ENCODE results near the gene GRIN2C. TPM values are rescaled to one million over a fixed set of nuclear protein-coding genes. Genes with fewer than 3 reads are reported as not detected.
A peak's percentile ranks its signal among the peaks of the same experiment; 100 is the strongest.

The GRIN2C gene
- total RNA-seq, 1 experiment from 2014 or later = 0.44 TPM

DNA sequence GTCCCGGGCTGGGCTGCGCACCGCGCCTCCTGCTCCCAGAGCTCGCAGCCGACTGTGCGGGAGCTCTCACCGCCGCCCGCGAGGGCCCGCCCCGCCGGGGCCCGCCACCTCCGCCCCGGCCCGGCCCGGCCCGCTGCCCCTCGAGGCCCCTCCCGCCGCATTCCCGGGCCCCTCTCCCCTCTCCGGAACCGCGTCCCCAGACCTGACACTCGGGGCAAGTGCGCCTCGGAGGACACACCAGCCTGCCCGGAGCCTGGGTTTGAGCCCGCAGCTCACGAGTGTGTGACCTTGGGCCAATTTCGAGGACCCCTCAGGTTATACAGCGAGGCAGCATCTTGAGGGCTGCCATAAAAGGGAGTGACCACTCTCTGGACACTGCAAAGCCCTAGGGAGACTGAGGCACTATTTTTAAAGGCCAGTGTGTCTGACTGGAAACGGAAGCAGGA lies 2.0 kb upstream of the GRIN2C start:
- Histone ChIP-seq H3K4me2 (ENCODE audit: insufficient read depth, insufficient read length, low read length) (peak overlapping the region; percentile 41), H2BK15ac (ENCODE audit: low read depth, low read length) (no peak overlapping the region), H3K9ac (ENCODE audit: extremely low read depth, insufficient read length, low read length) (no peak overlapping the region), H4K20me1 (ENCODE audit: control insufficient read depth, insufficient read depth, insufficient read length) (no peaks in the 10 kb centered on the region), H3K27ac (ENCODE audit: insufficient read length, low read depth, low read length) (no peak overlapping the region), H3K56ac (ENCODE audit: insufficient read length, low read depth, low read length) (no peak overlapping the region), H3K23me2 (ENCODE audit: insufficient read length, low read depth, low read length, poor library complexity, severe bottlenecking) (peaks cover 13% of the 10 kb centered on the region), H2AFZ (ENCODE audit: low read length) (no peak overlapping the region), H3T11ph (ENCODE audit: low read length) (no peak overlapping the region), H4K5ac (ENCODE audit: insufficient read length, low read depth, low read length) (no peak overlapping the region), H3K4me1 (ENCODE audit: insufficient read depth, low read length) (0 out of 2 replicates have a peak, but pooled peaks cover 2% of the 10 kb centered on the region), H2AK5ac (ENCODE audit: insufficient read length, low read length) (no peak overlapping the region), H3K23ac (ENCODE audit: insufficient read length, low read depth, low read length) (no peak overlapping the region), H3K18ac (ENCODE audit: insufficient read length, low read depth, low read length) (no peak overlapping the region), H3K14ac (ENCODE audit: insufficient read depth, low read length) (no peak overlapping the region), H3K79me1 (ENCODE audit: insufficient read depth, low read depth, low read length, poor library complexity, severe bottlenecking) (no peaks in the 10 kb centered on the region), H2BK12ac (ENCODE audit: insufficient read length, low read depth, low read length) (no peak overlapping the region), H2BK120ac (ENCODE audit: low read depth, low read length, poor library complexity, severe bottlenecking) (no peak overlapping the region), H2BK20ac (ENCODE audit: low read depth, low read length, poor library complexity, severe bottlenecking) (no peak overlapping the region), H3K79me2 (ENCODE audit: insufficient read depth, low read length) (no peaks in the 10 kb centered on the region), H4K8ac (replicated peaks; ENCODE audit: insufficient read length, low read depth, low read length) (no peak overlapping the region), H3K27me3 (ENCODE audit: insufficient read depth, low read length) (peaks cover 41% of the 10 kb centered on the region), H4K91ac (ENCODE audit: insufficient read length, low read depth, low read length) (no peak overlapping the region), H3K4ac (ENCODE audit: low read depth, low read length) (no peak overlapping the region), H3K9me3 (ENCODE audit: control insufficient read depth, low read depth, low read length) (no peaks in the 10 kb centered on the region), H2BK5ac (ENCODE audit: insufficient read length, low read length) (no peak overlapping the region)
- no CpG with 5 or more reads among the region's 36 CpGs for WGBS (ENCODE audit: extremely low coverage, insufficient read length, low lambda C conversion rate)
- Mint-ChIP-seq H3K9me3 (no peaks in the 10 kb centered on the region), H3K4me3 (peak overlapping the region; percentile 39 to 65), H3K36me3 (ENCODE audit: insufficient read depth in 1 of 3, low read depth in 3 of 3) (peaks cover 3 to 16% (median 15%) of the 10 kb centered on the region in 3 experiments; a peak in 4 of 7 replicates), H3K27me3 (ENCODE audit: low read depth) (peaks cover 54% of the 10 kb centered on the region), H3K27ac (no peak overlapping the region), H3K4me1 (peaks cover 14 to 18% of the 10 kb centered on the region in 2 experiments)
- TF ChIP-seq CTCF (conservative IDR thresholded peaks at IDR 0.05) = no peak
- DNase-seq = no peak

Measured in H9 (cell line).